Stimulated activated CD4-positive, alpha-beta T cell treated with anti-CD3 and anti-CD28 coated beads, Interleukin-1b, Interleukin-23, amount 100 ng/mL, for 24 hours (primary cell): ENCODE data around the gene IBTK.
"Not testable (repeated sequence)": the region's sequence is repeated elsewhere in the genome, so short reads cannot be mapped to it uniquely, and the experiment has no call there.

Source experiments
- DNase-seq, 4 experiments: peaks; one replicate each; pipeline ENCODE4 v3.0.0-alpha.2; 2020; ENCODE audit warnings: low read depth in 4 of 4, low spot score in 1 of 4

The IBTK gene

GRCh38 chr6:82178077-82178758, 69.3 kb downstream of the IBTK start:
- no peak for DNase-seq

- DNase-seq = no peak
Measured at GRCh38 chr6:82176616-82177015, 70.9 kb downstream of the IBTK start.

GRCh38 chr6:82172594-82172993, 75.0 kb downstream of the IBTK start:
- DNase-seq = no peak

- DNase-seq = no peak
Measured at GRCh38 chr6:82169138-82169876, 78.2 kb downstream of the IBTK start.

GRCh38 chr6:82166493-82166892, 81.1 kb downstream of the IBTK start:
- no peak for DNase-seq

- DNase-seq = no peak
Measured at GRCh38 chr6:82160255-82160990, 87.1 kb downstream of the IBTK start.

GRCh38 chr6:82152786-82153185, 94.8 kb downstream of the IBTK start:
- DNase-seq = not testable (repeated sequence)

GRCh38 chr6:82151147-82151546, 96.4 kb downstream of the IBTK start:
- DNase-seq = not testable (repeated sequence)

- no peak for DNase-seq
Measured at GRCh38 chr6:82145926-82146452, 101.6 kb downstream of the IBTK start.

- no peak for DNase-seq
Measured at GRCh38 chr6:82144852-82145340, 102.6 kb downstream of the IBTK start.

GRCh38 chr6:82144007-82144851, 103.3 kb downstream of the IBTK start:
- no peak for DNase-seq

GRCh38 chr6:82143041-82143481, 104.5 kb downstream of the IBTK start:
- DNase-seq = no peak

GRCh38 chr6:82142524-82142923, 105.0 kb downstream of the IBTK start:
- DNase-seq = no peak

GRCh38 chr6:82138075-82138791, 109.3 kb downstream of the IBTK start:
- DNase-seq = no peak

GRCh38 chr6:82131441-82131840, 116.1 kb downstream of the IBTK start:
- no peak for DNase-seq

GRCh38 chr6:82129797-82130196, 117.7 kb downstream of the IBTK start:
- no peak for DNase-seq

GRCh38 chr6:82128973-82129372, 118.6 kb downstream of the IBTK start:
- DNase-seq = not testable (repeated sequence)

GRCh38 chr6:82123632-82124031, 123.9 kb downstream of the IBTK start:
- DNase-seq = no peak
